Measurements from ENCODE around the gene GABRR2. TPM values are rescaled to one million over a fixed set of nuclear protein-coding genes. Genes with fewer than 3 reads are reported as not detected.
"Not testable (repeated sequence)": the region's sequence is repeated elsewhere in the genome, so short reads cannot be mapped to it uniquely, and the experiment has no call there.

Gene GABRR2
- total RNA-seq, 2 donors from 2014 or later = 2.0 TPM; not detected in 1

DNA sequence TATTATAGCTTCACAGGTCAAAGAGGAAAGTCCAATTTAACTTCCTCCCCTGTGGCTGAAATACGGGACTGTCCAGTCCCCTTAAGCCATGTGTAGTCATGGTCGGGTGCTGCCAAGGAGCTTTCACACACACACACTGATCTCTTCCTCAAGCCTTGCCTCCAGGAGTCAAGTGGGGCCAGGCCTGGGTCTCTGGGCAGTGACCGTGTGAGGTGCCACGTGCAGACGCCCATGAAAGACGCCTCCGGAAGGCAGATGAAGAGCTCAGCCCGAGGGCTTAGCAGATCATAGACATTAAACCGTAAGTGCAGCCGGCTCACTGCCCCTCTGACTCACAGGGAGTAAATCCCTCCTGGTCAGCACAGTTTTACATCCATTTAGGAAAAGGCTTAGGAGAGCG lies 4.2 kb downstream of the GABRR2 start:
- no peak for DNase-seq (ENCODE audit: low spot score)
- Histone ChIP-seq H3K36me3 (no peaks in the 10 kb centered on the region), H3K4me3 (no peak overlapping the region), H3K4me1 (ENCODE audit: control insufficient read depth in 1 of 2, low read depth in 2 of 2) (peaks cover 15 to 25% of the 10 kb centered on the region in 2 donors), H3K9me3 (no peaks in the 10 kb centered on the region), H3K27ac (no peak overlapping the region), H3K27me3 (replicated peaks; ENCODE audit: insufficient read depth) (no peaks in the 10 kb centered on the region)
- TF ChIP-seq, protein P1, sequence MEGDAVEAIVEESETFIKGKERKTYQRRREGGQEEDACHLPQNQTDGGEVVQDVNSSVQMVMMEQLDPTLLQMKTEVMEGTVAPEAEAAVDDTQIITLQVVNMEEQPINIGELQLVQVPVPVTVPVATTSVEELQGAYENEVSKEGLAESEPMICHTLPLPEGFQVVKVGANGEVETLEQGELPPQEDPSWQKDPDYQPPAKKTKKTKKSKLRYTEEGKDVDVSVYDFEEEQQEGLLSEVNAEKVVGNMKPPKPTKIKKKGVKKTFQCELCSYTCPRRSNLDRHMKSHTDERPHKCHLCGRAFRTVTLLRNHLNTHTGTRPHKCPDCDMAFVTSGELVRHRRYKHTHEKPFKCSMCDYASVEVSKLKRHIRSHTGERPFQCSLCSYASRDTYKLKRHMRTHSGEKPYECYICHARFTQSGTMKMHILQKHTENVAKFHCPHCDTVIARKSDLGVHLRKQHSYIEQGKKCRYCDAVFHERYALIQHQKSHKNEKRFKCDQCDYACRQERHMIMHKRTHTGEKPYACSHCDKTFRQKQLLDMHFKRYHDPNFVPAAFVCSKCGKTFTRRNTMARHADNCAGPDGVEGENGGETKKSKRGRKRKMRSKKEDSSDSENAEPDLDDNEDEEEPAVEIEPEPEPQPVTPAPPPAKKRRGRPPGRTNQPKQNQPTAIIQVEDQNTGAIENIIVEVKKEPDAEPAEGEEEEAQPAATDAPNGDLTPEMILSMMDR (IDR thresholded peaks at IDR 0.05) = no peak
- ATAC-seq (ENCODE audit: insufficient number of reproducible peaks, low FRiP score, low read depth) = no peak

DNA sequence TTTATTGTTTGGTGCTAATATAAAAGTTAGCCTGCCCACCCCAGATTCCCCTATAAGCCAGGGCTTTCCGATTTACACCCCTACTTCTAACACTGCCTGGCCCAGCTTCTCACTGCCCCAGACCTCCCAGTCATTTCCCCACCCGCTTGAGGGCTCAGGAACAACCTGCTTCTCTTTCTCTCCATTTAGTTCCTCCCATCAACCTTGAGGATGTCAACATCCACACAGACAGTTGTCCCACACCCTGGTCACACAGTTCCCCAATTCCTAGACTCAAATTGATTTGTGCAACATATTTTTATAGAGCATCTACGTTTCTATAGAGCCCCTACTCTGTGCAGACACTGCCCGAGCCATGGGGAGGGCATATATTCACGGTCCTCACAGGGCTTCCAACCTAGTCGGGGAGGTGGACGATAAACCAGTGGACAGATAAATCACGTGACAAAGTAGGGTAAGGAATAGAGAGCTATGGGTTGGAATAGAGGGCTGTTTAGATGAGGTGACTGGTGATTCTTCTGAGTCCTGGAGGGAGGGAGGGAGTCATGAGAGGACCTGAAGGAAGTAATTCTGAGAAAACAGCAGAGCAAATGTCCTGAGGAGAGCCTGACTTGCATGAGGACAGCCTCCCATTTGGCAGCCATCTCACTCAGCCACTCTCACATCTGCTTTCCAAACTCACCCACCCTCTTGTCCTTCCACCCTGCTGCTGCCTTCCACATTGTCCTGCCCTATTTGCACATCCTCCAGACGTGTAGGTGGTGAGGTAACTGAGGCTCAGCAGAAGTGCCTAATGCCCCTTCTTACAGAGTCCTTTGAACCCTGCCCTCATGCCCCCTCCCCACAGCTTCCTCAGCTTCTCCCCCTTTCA lies 6.3 kb downstream of the GABRR2 start:
- Histone ChIP-seq H3K9me3 (no peaks in the 10 kb centered on the region), H3K27me3 (replicated peaks; ENCODE audit: insufficient read depth) (no peaks in the 10 kb centered on the region)
- ATAC-seq (ENCODE audit: insufficient number of reproducible peaks, low FRiP score, low read depth) = no peak

DNA sequence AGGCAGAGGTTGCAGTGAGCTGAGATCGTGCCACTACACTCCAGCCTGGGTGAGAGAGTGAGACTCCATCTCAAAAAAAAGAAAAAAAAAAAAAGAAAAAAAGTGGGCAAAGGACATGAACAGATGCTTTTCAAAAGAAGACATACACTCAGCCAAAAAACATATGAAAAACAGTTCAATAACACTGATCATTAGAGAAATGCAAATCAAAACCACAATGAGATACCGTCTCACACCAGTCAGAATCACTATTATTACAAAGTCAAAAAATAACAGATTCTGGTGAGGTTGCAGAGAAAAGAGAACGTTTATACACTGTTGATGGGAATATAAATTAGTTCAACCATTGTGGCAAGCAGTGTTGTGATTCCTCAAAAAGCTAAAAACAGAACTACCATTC lies 10.6 kb downstream of the GABRR2 start:
- H3K27me3 ChIP-seq (replicated peaks; ENCODE audit: insufficient read depth); H3K4me1 ChIP-seq (ENCODE audit: control insufficient read depth in 1 of 2, low read depth in 2 of 2); ATAC-seq (ENCODE audit: insufficient number of reproducible peaks, low FRiP score, low read depth); H3K36me3 ChIP-seq; H3K4me3 ChIP-seq; DNase-seq (ENCODE audit: low spot score); H3K9me3 ChIP-seq; H3K27ac ChIP-seq: not testable (repeated sequence)

More for the DNA sequence above, 6.3 kb downstream of the GABRR2 start:
- Histone ChIP-seq H3K27ac (no peak overlapping the region), H3K4me3 (no peak overlapping the region), H3K4me1 (ENCODE audit: control insufficient read depth in 1 of 2, low read depth in 2 of 2) (peaks cover 15 to 25% of the 10 kb centered on the region in 2 donors), H3K36me3 (no peaks in the 10 kb centered on the region)
- TF ChIP-seq, protein P1 (IDR thresholded peaks at IDR 0.05) = no peak
- no peak for DNase-seq (ENCODE audit: low spot score)

DNA sequence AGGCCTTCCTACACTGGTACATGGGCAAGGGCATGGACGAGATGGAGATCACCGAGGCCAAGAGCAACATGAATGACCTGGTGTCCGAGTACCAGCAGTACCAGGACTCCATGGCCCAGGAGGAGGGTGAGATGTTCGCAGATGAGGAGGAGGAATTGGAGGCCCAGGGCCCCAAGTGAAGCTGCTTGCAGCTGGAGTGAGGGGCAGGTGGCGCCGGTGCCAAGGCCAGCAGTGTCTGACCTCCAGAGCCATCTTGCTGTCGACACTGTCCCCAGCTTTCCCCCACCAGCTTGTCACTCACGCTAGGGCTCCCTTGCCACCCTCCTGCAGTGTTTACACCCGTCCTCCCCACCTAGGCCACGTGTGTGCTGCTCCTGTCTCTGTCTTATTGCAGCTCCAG lies 12.2 kb downstream of the GABRR2 start:
- no peak for ATAC-seq (ENCODE audit: insufficient number of reproducible peaks, low FRiP score, low read depth)
- H3K27ac ChIP-seq = no peak overlapping the region
- TF ChIP-seq, protein P1 (IDR thresholded peaks at IDR 0.05) = no peak

DNA sequence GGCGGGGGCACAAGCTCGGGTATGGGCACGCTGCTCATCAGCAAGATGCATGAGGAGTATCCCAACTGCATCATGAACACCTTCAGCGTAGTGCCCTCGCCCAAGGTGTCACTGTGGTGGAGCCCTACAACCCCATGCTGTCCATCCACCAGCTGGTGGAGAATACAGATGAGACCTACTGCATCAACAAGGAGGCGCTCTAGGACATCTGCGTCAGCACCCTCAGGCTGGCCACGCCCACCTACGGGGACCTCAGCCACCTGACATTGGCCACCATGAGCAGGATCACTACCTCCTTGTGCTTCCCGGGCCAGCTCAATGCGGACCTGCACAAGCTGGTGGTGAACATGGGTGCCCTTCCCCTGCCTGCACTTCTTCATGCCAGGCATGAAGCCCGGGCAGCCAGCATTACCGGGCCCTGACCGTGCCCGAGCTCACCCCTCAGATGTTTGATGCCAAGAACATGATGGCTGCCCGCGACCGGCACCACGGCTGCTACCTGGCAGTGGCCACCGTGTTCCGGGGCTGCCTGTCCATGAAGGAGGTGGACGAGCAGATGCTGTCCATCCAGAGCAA lies 12.8 kb downstream of the GABRR2 start:
- H3K9me3 ChIP-seq = no peaks in the 10 kb centered on the region
- ATAC-seq (ENCODE audit: insufficient number of reproducible peaks, low FRiP score, low read depth) (no peak), DNase-seq (ENCODE audit: low spot score) (no peak)
- H3K27me3 ChIP-seq (replicated peaks; ENCODE audit: insufficient read depth) = no peaks in the 10 kb centered on the region
- TF ChIP-seq, protein P1 (IDR thresholded peaks at IDR 0.05) = no peak
- H3K4me1 ChIP-seq (ENCODE audit: control insufficient read depth in 1 of 2, low read depth in 2 of 2) = peaks cover 11 to 22% of the 10 kb centered on the region in 2 donors
- H3K27ac ChIP-seq = no peak overlapping the region
- H3K36me3 ChIP-seq = no peaks in the 10 kb centered on the region
- H3K4me3 ChIP-seq = no peak overlapping the region

More for the DNA sequence above, 12.2 kb downstream of the GABRR2 start:
- Histone ChIP-seq H3K27me3 (replicated peaks; ENCODE audit: insufficient read depth) (no peaks in the 10 kb centered on the region), H3K4me3 (no peak overlapping the region), H3K9me3 (no peaks in the 10 kb centered on the region), H3K4me1 (ENCODE audit: control insufficient read depth in 1 of 2, low read depth in 2 of 2) (peaks cover 7 to 16% of the 10 kb centered on the region in 2 donors), H3K36me3 (no peaks in the 10 kb centered on the region)
- no peak for DNase-seq (ENCODE audit: low spot score)

Data from thoracic aorta (tissue), 2 donors.